ENCODE results near the gene INTS2.
"Not testable (repeated sequence)": the region's sequence is repeated elsewhere in the genome, so short reads cannot be mapped to it uniquely, and the experiment has no call there.

The INTS2 gene

GRCh38 chr17:61848247-61848646 is 79.5 kb downstream of the INTS2 start:
- DNase-seq: no peak

GRCh38 chr17:61847659-61848058 is 80.1 kb downstream of the INTS2 start:
- DNase-seq: no peak

- DNase-seq: no peak
Observed at GRCh38 chr17:61846761-61847375, 80.9 kb downstream of the INTS2 start.

- DNase-seq: no peak
Observed at GRCh38 chr17:61846088-61846487, 81.7 kb downstream of the INTS2 start.

- no peak for DNase-seq
Observed at GRCh38 chr17:61843435-61843834, 84.3 kb downstream of the INTS2 start.

GRCh38 chr17:61842899-61843298 is 84.9 kb downstream of the INTS2 start:
- DNase-seq: no peak

GRCh38 chr17:61839300-61839786 is 88.4 kb downstream of the INTS2 start:
- no peak for DNase-seq

- DNase-seq: peak; percentile 6
Observed at GRCh38 chr17:61837175-61838051, 90.4 kb downstream of the INTS2 start.

GRCh38 chr17:61836266-61837174 is 91.3 kb downstream of the INTS2 start:
- no peak for DNase-seq

GRCh38 chr17:61835606-61836005 is 92.2 kb downstream of the INTS2 start:
- DNase-seq: no peak

GRCh38 chr17:61834610-61835009 is 93.2 kb downstream of the INTS2 start:
- no peak for DNase-seq

GRCh38 chr17:61833536-61834193 is 94.1 kb downstream of the INTS2 start:
- no peak for DNase-seq

- no peak for DNase-seq
Observed at GRCh38 chr17:61832463-61832862, 95.3 kb downstream of the INTS2 start.

GRCh38 chr17:61831099-61831498 is 96.7 kb downstream of the INTS2 start:
- DNase-seq: no peak

GRCh38 chr17:61828694-61829093 is 99.1 kb downstream of the INTS2 start:
- DNase-seq: no peak

GRCh38 chr17:61827649-61828395 is 100.0 kb downstream of the INTS2 start:
- no peak for DNase-seq

GRCh38 chr17:61826866-61827265 is 100.9 kb downstream of the INTS2 start:
- not testable (repeated sequence) for DNase-seq

- DNase-seq: not testable (repeated sequence)
Observed at GRCh38 chr17:61826198-61826597, 101.6 kb downstream of the INTS2 start.

- no peak for DNase-seq
Observed at GRCh38 chr17:61825448-61826137, 102.2 kb downstream of the INTS2 start.

GRCh38 chr17:61822326-61823285 is 105.2 kb downstream of the INTS2 start:
- no peak for DNase-seq

Data from DMS153 (cell line).